Measurements from ENCODE around the gene RALGAPA1.

Gene RALGAPA1

DNA sequence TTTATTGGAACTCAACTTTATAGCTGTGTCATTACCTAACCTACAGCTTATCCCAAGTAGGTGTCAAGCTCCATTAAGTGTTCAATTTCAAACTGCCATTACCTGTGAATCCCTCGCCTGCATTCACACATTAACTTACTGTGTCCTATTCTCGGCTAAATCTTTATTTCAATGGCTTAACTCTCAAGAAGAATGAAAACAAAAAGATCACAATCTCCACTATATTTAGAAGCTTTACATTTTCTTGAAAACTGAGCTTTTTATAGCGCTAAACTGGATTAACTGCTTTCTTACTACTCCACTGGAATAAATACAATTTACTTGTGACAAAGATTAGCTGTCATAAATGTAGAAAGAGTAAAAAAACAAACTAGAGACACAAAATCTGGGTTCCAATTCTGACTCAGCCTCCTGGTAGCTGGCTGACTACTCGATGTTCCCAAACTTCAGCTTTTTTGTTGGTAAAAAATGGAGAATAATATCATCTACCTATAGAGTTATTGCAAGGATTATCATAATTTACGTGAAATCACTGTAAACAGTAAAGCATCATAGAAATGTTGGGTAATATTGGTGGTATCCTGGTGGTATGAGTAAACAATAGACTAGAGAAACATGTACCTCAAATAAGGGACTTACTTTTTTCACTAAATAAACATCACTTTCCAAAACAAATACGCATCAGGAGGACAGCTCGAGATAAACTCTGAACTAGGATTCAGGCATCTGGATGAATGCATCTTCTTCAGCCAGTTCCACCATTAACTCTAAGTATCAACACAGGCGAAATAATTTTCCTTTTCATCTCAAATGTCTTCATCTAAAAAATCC lies 1.7 kb downstream of the RALGAPA1 start:
- Histone ChIP-seq H3K4ac (ENCODE audit: low read depth in 1 of 2, low read length in 2 of 2) (no peak overlapping the region), H3K18ac (ENCODE audit: low read depth in 1 of 2, low read length in 2 of 2) (no peak overlapping the region), H3K36me3 (ENCODE audit: control insufficient read depth in 1 of 2, insufficient read depth in 2 of 2, low read depth in 1 of 2, low read length in 2 of 2) (no peaks in the 10 kb centered on the region), H3K4me1 (ENCODE audit: control insufficient read depth, insufficient read depth, low read depth, low read length) (no peaks in the 10 kb centered on the region), H3K9me3 (ENCODE audit: control insufficient read depth, low read length) (no peaks in the 10 kb centered on the region), H2BK120ac (ENCODE audit: low read depth, low read length) (no peak overlapping the region), H3K23ac (ENCODE audit: low read length in 2 of 2) (no peak overlapping the region), H3K27me3 (ENCODE audit: control insufficient read depth in 1 of 2, insufficient read depth in 1 of 2, low read length in 2 of 2) (no peaks in the 10 kb centered on the region), H3K79me1 (replicated peaks; ENCODE audit: low read length, poor library complexity, severe bottlenecking) (peaks cover 12% of the 10 kb centered on the region), H4K91ac (ENCODE audit: low read length) (no peak overlapping the region), H2AFZ (ENCODE audit: low read depth, low read length) (no peak overlapping the region), H2BK12ac (ENCODE audit: low read length in 2 of 2) (no peak overlapping the region), H4K8ac (ENCODE audit: low read length) (no peak overlapping the region), H3K27ac (ENCODE audit: low read length, poor library complexity, severe bottlenecking) (no peak overlapping the region), H2AK5ac (ENCODE audit: low read length, severe bottlenecking) (no peak overlapping the region), H3K14ac (ENCODE audit: low read length in 2 of 2) (no peak overlapping the region), H3K4me2 (ENCODE audit: low read length, poor library complexity, severe bottlenecking) (no peak overlapping the region), H3K9ac (ENCODE audit: low read length) (peak overlapping the region; percentile 94), H2BK5ac (ENCODE audit: low read depth, low read length, poor library complexity, severe bottlenecking) (no peak overlapping the region), H3K4me3 (ENCODE audit: insufficient read depth in 1 of 2, low read depth in 1 of 2, low read length in 2 of 2) (peak overlapping the region in 1 of 2 experiments; percentile 95), H2BK15ac (ENCODE audit: low read depth, poor library complexity, severe bottlenecking) (no peak overlapping the region)
- 74% methylated on average over 5 of the region's 8 CpGs for WGBS
- DNase-seq, result no peak

DNA sequence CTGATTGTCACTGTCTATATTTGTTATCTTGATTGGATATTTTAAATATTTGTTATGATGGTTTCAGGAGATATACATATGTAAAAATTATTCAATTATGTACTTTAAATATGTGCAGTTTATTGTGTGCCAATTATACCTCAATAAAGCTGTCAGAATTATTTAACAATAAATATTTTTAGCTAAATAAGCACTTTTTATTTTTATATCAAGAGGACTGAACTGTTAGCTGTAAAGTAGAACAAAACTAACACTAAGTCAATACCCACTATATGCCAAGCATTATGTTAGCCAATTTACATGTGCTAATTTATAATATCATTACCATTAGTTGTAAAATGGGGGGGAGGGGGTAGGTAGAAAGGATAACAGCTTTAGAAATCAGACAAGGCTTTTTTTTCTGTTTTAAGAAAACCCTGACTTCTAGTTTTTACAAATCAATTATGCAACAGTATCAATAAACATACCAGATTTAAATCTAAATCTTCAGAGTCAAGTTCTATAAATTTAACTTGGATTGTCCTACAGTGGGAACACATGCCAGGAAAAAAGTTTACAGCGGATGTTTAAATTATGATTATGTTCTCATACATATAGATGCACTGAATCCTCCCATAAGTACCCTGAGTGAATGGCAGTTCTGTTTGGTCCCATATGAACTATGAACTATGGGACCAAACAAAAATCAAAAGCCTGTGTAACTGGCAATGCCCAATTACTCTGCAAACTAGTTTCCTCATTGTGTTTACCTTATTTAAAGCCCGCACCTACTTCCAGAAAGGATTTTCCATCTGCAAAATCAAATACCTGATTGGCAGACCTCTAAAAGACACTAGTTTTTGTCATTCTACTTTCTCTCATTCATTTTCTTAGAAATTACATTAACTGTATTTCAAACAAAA lies 2.8 kb downstream of the RALGAPA1 start:
- Histone ChIP-seq H3K27ac (ENCODE audit: low read length, poor library complexity, severe bottlenecking) (no peak overlapping the region), H2AK5ac (ENCODE audit: low read length, severe bottlenecking) (no peak overlapping the region), H3K79me1 (replicated peaks; ENCODE audit: low read length, poor library complexity, severe bottlenecking) (peaks cover 13% of the 10 kb centered on the region), H3K27me3 (ENCODE audit: control insufficient read depth in 1 of 2, insufficient read depth in 1 of 2, low read length in 2 of 2) (no peaks in the 10 kb centered on the region), H3K9me3 (ENCODE audit: control insufficient read depth, low read length) (no peaks in the 10 kb centered on the region), H3K36me3 (ENCODE audit: control insufficient read depth in 1 of 2, insufficient read depth in 2 of 2, low read depth in 1 of 2, low read length in 2 of 2) (no peaks in the 10 kb centered on the region), H3K4ac (ENCODE audit: low read depth in 1 of 2, low read length in 2 of 2) (no peak overlapping the region), H2AFZ (ENCODE audit: low read depth, low read length) (no peak overlapping the region), H4K8ac (ENCODE audit: low read length) (no peak overlapping the region), H3K4me2 (ENCODE audit: low read length, poor library complexity, severe bottlenecking) (no peak overlapping the region), H2BK5ac (ENCODE audit: low read depth, low read length, poor library complexity, severe bottlenecking) (no peak overlapping the region), H3K18ac (ENCODE audit: low read depth in 1 of 2, low read length in 2 of 2) (no peak overlapping the region), H3K14ac (ENCODE audit: low read length in 2 of 2) (no peak overlapping the region), H3K23ac (ENCODE audit: low read length in 2 of 2) (no peak overlapping the region), H2BK120ac (ENCODE audit: low read depth, low read length) (no peak overlapping the region), H3K4me3 (ENCODE audit: insufficient read depth in 1 of 2, low read depth in 1 of 2, low read length in 2 of 2) (peak overlapping the region in 1 of 2 experiments; percentile 95), H2BK12ac (ENCODE audit: low read length in 2 of 2) (no peak overlapping the region), H3K9ac (ENCODE audit: low read length) (peak overlapping the region; percentile 94), H4K91ac (ENCODE audit: low read length) (no peak overlapping the region), H3K4me1 (ENCODE audit: control insufficient read depth, insufficient read depth, low read depth, low read length) (no peaks in the 10 kb centered on the region), H2BK15ac (ENCODE audit: low read depth, poor library complexity, severe bottlenecking) (no peak overlapping the region)
- 90% methylated on average over 1 of the region's 2 CpGs for WGBS
- DNase-seq, result no peak

DNA sequence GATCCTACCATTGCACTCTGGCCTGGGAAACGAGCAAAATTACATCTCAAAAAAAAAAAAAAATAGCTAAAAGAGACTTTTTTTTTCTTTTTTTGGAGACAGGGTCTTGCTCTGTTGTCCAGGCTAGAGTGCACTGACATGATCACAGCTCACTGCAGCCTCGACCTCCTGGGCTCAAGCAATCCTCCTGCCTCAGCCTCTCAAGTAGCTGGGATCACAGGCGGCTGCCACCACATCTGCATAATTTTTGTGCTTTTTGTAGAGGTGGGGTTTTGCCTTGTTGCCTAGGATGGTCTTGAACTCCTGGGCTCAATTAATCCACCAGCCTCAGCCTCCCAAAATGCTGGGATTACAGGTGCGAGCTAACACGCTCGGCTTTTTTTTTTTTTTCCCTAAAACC lies 11.3 kb downstream of the RALGAPA1 start:
- WGBS, result 94% methylated on average over 5 of the region's 6 CpGs
- Histone ChIP-seq H3K4ac (ENCODE audit: low read depth in 1 of 2, low read length in 2 of 2) (no peak overlapping the region), H3K79me1 (replicated peaks; ENCODE audit: low read length, poor library complexity, severe bottlenecking) (peaks cover 7% of the 10 kb centered on the region), H3K4me2 (ENCODE audit: low read length, poor library complexity, severe bottlenecking) (no peak overlapping the region), H3K18ac (ENCODE audit: low read depth in 1 of 2, low read length in 2 of 2) (no peak overlapping the region), H3K36me3 (ENCODE audit: control insufficient read depth in 1 of 2, insufficient read depth in 2 of 2, low read depth in 1 of 2, low read length in 2 of 2) (no peaks in the 10 kb centered on the region), H3K23ac (ENCODE audit: low read length in 2 of 2) (no peak overlapping the region), H3K9ac (ENCODE audit: low read length) (no peak overlapping the region), H3K4me3 (ENCODE audit: insufficient read depth in 1 of 2, low read depth in 1 of 2, low read length in 2 of 2) (no peak overlapping the region), H3K14ac (ENCODE audit: low read length in 2 of 2) (no peak overlapping the region), H3K9me3 (ENCODE audit: control insufficient read depth, low read length) (no peaks in the 10 kb centered on the region), H3K4me1 (ENCODE audit: control insufficient read depth, insufficient read depth, low read depth, low read length) (no peaks in the 10 kb centered on the region), H2AK5ac (ENCODE audit: low read length, severe bottlenecking) (no peak overlapping the region), H2BK120ac (ENCODE audit: low read depth, low read length) (no peak overlapping the region), H3K27ac (ENCODE audit: low read length, poor library complexity, severe bottlenecking) (no peak overlapping the region), H4K91ac (ENCODE audit: low read length) (no peak overlapping the region), H2BK15ac (ENCODE audit: low read depth, poor library complexity, severe bottlenecking) (no peak overlapping the region), H2BK5ac (ENCODE audit: low read depth, low read length, poor library complexity, severe bottlenecking) (no peak overlapping the region), H2BK12ac (ENCODE audit: low read length in 2 of 2) (no peak overlapping the region), H2AFZ (ENCODE audit: low read depth, low read length) (no peak overlapping the region), H3K27me3 (ENCODE audit: control insufficient read depth in 1 of 2, insufficient read depth in 1 of 2, low read length in 2 of 2) (no peaks in the 10 kb centered on the region), H4K8ac (ENCODE audit: low read length) (no peak overlapping the region)
- DNase-seq, result no peak

DNA sequence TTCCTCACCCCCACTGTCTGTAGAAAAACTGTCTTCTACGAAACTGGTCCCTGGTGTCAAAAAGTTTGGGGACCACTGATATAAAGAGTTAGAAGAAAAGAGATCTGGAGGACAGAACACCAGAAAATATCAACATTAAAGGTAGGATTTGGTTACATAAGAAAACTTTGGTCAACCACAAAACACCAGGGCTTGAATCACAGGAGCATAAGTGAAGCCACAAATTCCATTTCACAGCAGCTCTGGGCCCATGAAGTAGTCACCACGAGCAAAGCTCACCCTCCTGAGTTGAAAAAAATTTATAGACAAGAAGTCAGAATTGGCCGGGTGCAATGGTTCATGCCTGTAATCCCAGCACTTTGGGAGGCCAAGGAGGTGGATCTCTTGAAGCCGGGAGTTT lies 19.4 kb downstream of the RALGAPA1 start:
- H3K4me2 ChIP-seq (ENCODE audit: low read length, poor library complexity, severe bottlenecking), result no peak overlapping the region
- no peak overlapping the region for H3K4me3 ChIP-seq (ENCODE audit: insufficient read depth in 1 of 2, low read depth in 1 of 2, low read length in 2 of 2)
- no peak overlapping the region for H3K9ac ChIP-seq (ENCODE audit: low read length)
- no peak overlapping the region for H2BK120ac ChIP-seq (ENCODE audit: low read depth, low read length)
- no peaks in the 10 kb centered on the region for H3K27me3 ChIP-seq (ENCODE audit: control insufficient read depth in 1 of 2, insufficient read depth in 1 of 2, low read length in 2 of 2)
- no peak overlapping the region for H2BK12ac ChIP-seq (ENCODE audit: low read length in 2 of 2)
- no peak overlapping the region for H3K4ac ChIP-seq (ENCODE audit: low read depth in 1 of 2, low read length in 2 of 2)
- H3K36me3 ChIP-seq (ENCODE audit: control insufficient read depth in 1 of 2, insufficient read depth in 2 of 2, low read depth in 1 of 2, low read length in 2 of 2), result no peaks in the 10 kb centered on the region
- no peak overlapping the region for H2AFZ ChIP-seq (ENCODE audit: low read depth, low read length)
- H3K27ac ChIP-seq (ENCODE audit: low read length, poor library complexity, severe bottlenecking), result no peak overlapping the region
- no peak overlapping the region for H2BK15ac ChIP-seq (ENCODE audit: low read depth, poor library complexity, severe bottlenecking)
- H3K79me1 ChIP-seq (replicated peaks; ENCODE audit: low read length, poor library complexity, severe bottlenecking), result peaks cover 14% of the 10 kb centered on the region
- no peak overlapping the region for H3K23ac ChIP-seq (ENCODE audit: low read length in 2 of 2)
- no peak overlapping the region for H3K14ac ChIP-seq (ENCODE audit: low read length in 2 of 2)
- no peak overlapping the region for H3K18ac ChIP-seq (ENCODE audit: low read depth in 1 of 2, low read length in 2 of 2)
- no peak overlapping the region for H4K8ac ChIP-seq (ENCODE audit: low read length)
- no peaks in the 10 kb centered on the region for H3K4me1 ChIP-seq (ENCODE audit: control insufficient read depth, insufficient read depth, low read depth, low read length)
- H3K9me3 ChIP-seq (ENCODE audit: control insufficient read depth, low read length), result no peaks in the 10 kb centered on the region
- 90% methylated on average over 3 of the region's 4 CpGs for WGBS
- H2AK5ac ChIP-seq (ENCODE audit: low read length, severe bottlenecking), result no peak overlapping the region
- no peak for DNase-seq
- H2BK5ac ChIP-seq (ENCODE audit: low read depth, low read length, poor library complexity, severe bottlenecking), result no peak overlapping the region
- no peak overlapping the region for H4K91ac ChIP-seq (ENCODE audit: low read length)
